ENCODE results near the gene UNKL. TPM values are rescaled to one million over a fixed set of nuclear protein-coding genes. Genes with fewer than 3 reads are reported as not detected.

Gene UNKL
- total RNA-seq, result 6.6 TPM
- 10 to 100 TPM in 1 of 8 donors, 1 to 10 TPM in 7; 6.6 to 12.9 (median 8.2) TPM for polyA plus RNA-seq (ENCODE audit: insufficient read depth in 1 of 8, insufficient read length in 8 of 8, low replicate concordance in 1 of 8)
- long read RNA-seq, donor 1, result 0 reads
- long read RNA-seq, donor 2, partial matches to known transcripts, result 22 of 22 reads
- long read RNA-seq, donor 2, other reads (novel, unspliced or antisense), result 0 of 22 reads
- long read RNA-seq, donor 3, partial matches to known transcripts, result 0 of 2 reads
- long read RNA-seq, donor 3, other reads (novel, unspliced or antisense), result 0 of 2 reads
- long read RNA-seq, donor 4, partial matches to known transcripts, result 61 of 61 reads
- long read RNA-seq, donor 4, other reads (novel, unspliced or antisense), result 0 of 61 reads
- long read RNA-seq, donor 5, result 0 reads
- long read RNA-seq, donor 6, partial matches to known transcripts, result 147 of 148 reads
- long read RNA-seq, donor 6, other reads (novel, unspliced or antisense), result 0 of 148 reads
- long read RNA-seq, donor 7, result 0 reads
- long read RNA-seq, donor 8, result 0 reads
- long read RNA-seq, donor 9, result 0 reads
- long read RNA-seq, donor 10, partial matches to known transcripts, result 222 of 222 reads
- long read RNA-seq, donor 10, other reads (novel, unspliced or antisense), result 0 of 222 reads
- long read RNA-seq, donor 11, partial matches to known transcripts, result 0 of 1 reads
- long read RNA-seq, donor 11, other reads (novel, unspliced or antisense), result 0 of 1 reads

GRCh38 chr16:1414532-1415260 is at the start of gene UNKL:
TSS of gene UNKL (minus strand) at chr16:1414704. CDS start at chr16:1414691, 13 bp downstream.
- 1% methylated on average over 34 of the region's 72 CpGs for WGBS (ENCODE audit: insufficient coverage)
- H3K27me3 ChIP-seq (ENCODE audit: control insufficient read depth, insufficient read depth, low read length), result no peaks in the 10 kb centered on the region
- peak; percentile 75 for DNase-seq

GRCh38 chr16:1461146-1461545 is 46.6 kb upstream of the UNKL start:
- H3K4me1 ChIP-seq (ENCODE audit: control insufficient read depth, insufficient read depth, low read length), result peaks cover 2% of the 10 kb centered on the region
- no peak overlapping the region for H3K27ac ChIP-seq (ENCODE audit: low read length)
- H3K36me3 ChIP-seq (ENCODE audit: control insufficient read depth, insufficient read depth, low read length), result peaks cover 41% of the 10 kb centered on the region
- H3K27me3 ChIP-seq (ENCODE audit: control insufficient read depth, insufficient read depth, low read length), result no peaks in the 10 kb centered on the region
- no peak for DNase-seq
- no peak overlapping the region for H3K4me3 ChIP-seq (ENCODE audit: low read length)
- 61% methylated on average over 14 of the region's 24 CpGs for WGBS (ENCODE audit: insufficient coverage)
- H3K9me3 ChIP-seq (replicated peaks; ENCODE audit: control insufficient read depth, low read depth, low read length), result no peaks in the 10 kb centered on the region

More at GRCh38 chr16:1414532-1415260, at the start of gene UNKL:
- Histone ChIP-seq H3K27ac (ENCODE audit: low read length) (peak within 1 kb of the TSS; percentile 54), H3K36me3 (ENCODE audit: control insufficient read depth, insufficient read depth, low read length) (peaks cover 11% of the 10 kb centered on the region), H3K4me3 (ENCODE audit: low read length) (peak within 1 kb of the TSS; percentile 60), H3K9me3 (replicated peaks; ENCODE audit: control insufficient read depth, low read depth, low read length) (no peaks in the 10 kb centered on the region), H3K4me1 (ENCODE audit: control insufficient read depth, insufficient read depth, low read length) (peaks cover 17% of the 10 kb centered on the region)

DNA sequence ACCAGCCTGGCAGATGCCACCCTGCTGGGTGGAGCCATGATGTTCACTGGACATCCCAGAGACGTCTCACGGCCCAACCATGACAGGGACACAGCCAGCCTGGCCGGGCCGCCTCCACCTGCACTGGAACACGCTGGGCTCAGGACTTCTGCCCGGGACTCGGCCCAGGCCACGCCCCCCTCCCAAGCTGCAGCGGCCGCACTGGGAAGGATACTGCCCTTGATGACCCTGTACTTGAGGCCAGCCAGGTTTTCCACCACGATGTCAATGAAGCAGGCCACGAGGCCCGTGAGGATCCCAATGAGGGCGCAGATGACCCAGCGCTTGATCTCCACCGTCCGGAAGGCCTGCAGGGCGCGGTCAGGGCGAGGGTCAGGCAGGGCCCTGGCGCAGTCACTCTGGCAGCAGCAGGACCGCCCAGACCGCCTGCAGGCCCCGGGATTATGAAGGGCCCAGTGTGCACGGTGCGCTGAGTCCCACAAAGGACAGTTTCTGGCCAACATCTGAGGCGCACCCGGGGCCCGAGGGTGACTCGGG is 46.2 kb upstream of the UNKL start:
- H3K27me3 ChIP-seq (ENCODE audit: control insufficient read depth, insufficient read depth, low read length), result no peaks in the 10 kb centered on the region
- H3K36me3 ChIP-seq (ENCODE audit: control insufficient read depth, insufficient read depth, low read length), result peaks cover 46% of the 10 kb centered on the region
- DNase-seq, result no peak
- 80% methylated on average over 30 of the region's 30 CpGs for WGBS (ENCODE audit: insufficient coverage)
- H3K4me1 ChIP-seq (ENCODE audit: control insufficient read depth, insufficient read depth, low read length), result peaks cover 2% of the 10 kb centered on the region
- H3K4me3 ChIP-seq (ENCODE audit: low read length), result no peak overlapping the region
- no peak overlapping the region for H3K27ac ChIP-seq (ENCODE audit: low read length)
- H3K9me3 ChIP-seq (replicated peaks; ENCODE audit: control insufficient read depth, low read depth, low read length), result no peaks in the 10 kb centered on the region

- peaks cover 2% of the 10 kb centered on the region for H3K4me1 ChIP-seq (ENCODE audit: control insufficient read depth, insufficient read depth, low read length)
- no peak for DNase-seq
- H3K27me3 ChIP-seq (ENCODE audit: control insufficient read depth, insufficient read depth, low read length), result no peaks in the 10 kb centered on the region
- 70% methylated on average over 5 of the region's 10 CpGs for WGBS (ENCODE audit: insufficient coverage)
- no peak overlapping the region for H3K27ac ChIP-seq (ENCODE audit: low read length)
- H3K9me3 ChIP-seq (replicated peaks; ENCODE audit: control insufficient read depth, low read depth, low read length), result no peaks in the 10 kb centered on the region
- H3K4me3 ChIP-seq (ENCODE audit: low read length), result no peak overlapping the region
- peaks cover 53% of the 10 kb centered on the region for H3K36me3 ChIP-seq (ENCODE audit: control insufficient read depth, insufficient read depth, low read length)
These were observed 45.5 kb upstream of the UNKL start for GRCh38 chr16:1459967-1460366.

DNA sequence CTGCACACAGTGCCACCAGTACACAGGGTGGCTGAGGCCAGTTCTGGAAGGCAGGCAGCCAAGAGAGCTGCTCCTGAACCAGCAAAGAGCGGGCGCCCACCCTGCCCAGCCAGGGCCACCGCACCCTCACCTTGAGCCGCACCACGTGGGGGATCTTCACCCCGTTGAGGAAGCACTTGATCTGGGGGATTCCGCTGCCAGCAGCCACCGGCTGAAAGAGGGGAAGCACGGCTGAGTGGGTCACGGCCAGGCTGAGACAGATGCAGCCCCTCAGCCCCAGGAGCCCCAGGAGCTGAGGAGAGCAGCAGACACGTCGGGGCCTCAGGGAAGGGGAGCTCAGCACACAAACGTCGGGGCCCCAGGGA is 44.5 kb upstream of the UNKL start:
- peaks cover 2% of the 10 kb centered on the region for H3K4me1 ChIP-seq (ENCODE audit: control insufficient read depth, insufficient read depth, low read length)
- DNase-seq, result no peak
- 62% methylated on average over 14 of the region's 14 CpGs for WGBS (ENCODE audit: insufficient coverage)
- no peak overlapping the region for H3K27ac ChIP-seq (ENCODE audit: low read length)
- H3K9me3 ChIP-seq (replicated peaks; ENCODE audit: control insufficient read depth, low read depth, low read length), result no peaks in the 10 kb centered on the region
- no peak overlapping the region for H3K4me3 ChIP-seq (ENCODE audit: low read length)
- peaks cover 60% of the 10 kb centered on the region for H3K36me3 ChIP-seq (ENCODE audit: control insufficient read depth, insufficient read depth, low read length)
- no peaks in the 10 kb centered on the region for H3K27me3 ChIP-seq (ENCODE audit: control insufficient read depth, insufficient read depth, low read length)

DNA sequence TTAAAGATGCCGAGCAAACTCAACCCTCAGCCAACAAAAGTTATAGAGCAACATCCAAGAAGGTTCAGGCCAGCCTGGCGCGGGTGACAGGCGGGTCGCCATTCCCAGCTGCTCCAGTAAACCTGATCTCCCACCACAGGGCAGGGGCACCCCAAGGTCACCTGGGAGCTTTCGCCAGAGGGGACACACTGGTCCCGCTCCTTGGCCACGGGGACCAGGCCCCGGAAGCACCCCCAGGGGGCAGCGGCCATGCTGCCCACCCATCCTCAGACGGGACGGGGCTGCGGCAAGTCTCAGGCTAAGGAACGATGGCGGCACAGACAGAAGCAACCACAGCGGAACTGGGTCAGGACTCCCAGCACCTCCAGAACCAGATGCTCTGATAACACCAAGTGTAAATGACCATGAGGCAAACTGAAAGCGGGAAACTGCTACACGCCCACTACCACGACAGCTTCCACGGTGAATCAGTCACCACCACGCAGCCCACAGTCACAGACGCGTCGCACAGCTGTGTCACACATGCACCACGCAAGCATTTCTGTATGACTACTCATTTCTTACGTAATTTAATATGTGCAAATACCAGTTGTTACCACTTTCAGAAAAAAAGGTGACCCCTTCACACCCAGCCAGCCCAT is 44.0 kb upstream of the UNKL start:
- Histone ChIP-seq H3K4me1 (ENCODE audit: control insufficient read depth, insufficient read depth, low read length) (peaks cover 2% of the 10 kb centered on the region), H3K36me3 (ENCODE audit: control insufficient read depth, insufficient read depth, low read length) (peaks cover 65% of the 10 kb centered on the region), H3K27ac (ENCODE audit: low read length) (peak overlapping the region; percentile 29), H3K27me3 (ENCODE audit: control insufficient read depth, insufficient read depth, low read length) (no peaks in the 10 kb centered on the region), H3K9me3 (replicated peaks; ENCODE audit: control insufficient read depth, low read depth, low read length) (no peaks in the 10 kb centered on the region), H3K4me3 (ENCODE audit: low read length) (no peak overlapping the region)
- 95% methylated on average over 18 of the region's 26 CpGs for WGBS (ENCODE audit: insufficient coverage)
- no peak for DNase-seq

DNA sequence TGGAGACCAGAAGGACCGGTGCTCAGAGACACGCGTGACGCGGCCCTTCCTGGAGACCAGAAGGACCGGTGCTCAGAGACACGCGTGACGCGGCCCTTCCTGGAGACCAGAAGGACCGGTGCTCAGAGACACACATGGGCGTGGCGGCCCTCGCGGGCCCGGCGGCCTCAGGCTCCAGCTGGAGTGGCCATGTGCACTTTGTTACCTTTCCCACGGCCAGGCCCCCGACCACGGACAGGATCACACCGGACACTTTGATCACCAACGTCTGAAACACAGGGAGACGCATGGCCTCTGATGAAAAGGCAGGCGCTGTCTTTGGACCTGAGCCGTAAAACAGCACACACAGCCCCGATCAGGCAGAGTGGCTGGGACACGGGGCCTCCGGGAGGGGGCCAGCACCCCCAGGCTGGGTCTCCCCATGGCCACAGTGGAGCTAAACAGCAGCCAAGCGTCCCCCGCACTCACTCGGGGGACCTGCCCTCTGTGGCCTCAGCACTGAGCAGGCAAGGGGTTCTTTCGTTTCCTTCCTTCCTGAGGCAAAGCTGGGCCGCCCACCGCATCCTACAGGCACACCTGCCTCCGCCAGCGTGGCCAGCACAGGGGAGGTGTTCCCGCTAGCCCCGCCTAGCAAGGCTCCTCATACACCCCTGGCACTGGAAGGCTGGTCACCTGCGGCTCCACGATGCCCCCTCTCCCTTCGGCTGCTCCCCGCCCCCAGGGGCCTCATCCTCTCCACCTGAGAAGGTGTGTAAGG is 43.2 kb upstream of the UNKL start:
- Histone ChIP-seq H3K4me3 (ENCODE audit: low read length) (no peak overlapping the region), H3K27me3 (ENCODE audit: control insufficient read depth, insufficient read depth, low read length) (no peaks in the 10 kb centered on the region), H3K4me1 (ENCODE audit: control insufficient read depth, insufficient read depth, low read length) (peaks cover 2% of the 10 kb centered on the region), H3K27ac (ENCODE audit: low read length) (no peak overlapping the region), H3K36me3 (ENCODE audit: control insufficient read depth, insufficient read depth, low read length) (peaks cover 66% of the 10 kb centered on the region), H3K9me3 (replicated peaks; ENCODE audit: control insufficient read depth, low read depth, low read length) (no peaks in the 10 kb centered on the region)
- 86% methylated on average over 36 of the region's 42 CpGs for WGBS (ENCODE audit: insufficient coverage)
- no peak for DNase-seq

DNA sequence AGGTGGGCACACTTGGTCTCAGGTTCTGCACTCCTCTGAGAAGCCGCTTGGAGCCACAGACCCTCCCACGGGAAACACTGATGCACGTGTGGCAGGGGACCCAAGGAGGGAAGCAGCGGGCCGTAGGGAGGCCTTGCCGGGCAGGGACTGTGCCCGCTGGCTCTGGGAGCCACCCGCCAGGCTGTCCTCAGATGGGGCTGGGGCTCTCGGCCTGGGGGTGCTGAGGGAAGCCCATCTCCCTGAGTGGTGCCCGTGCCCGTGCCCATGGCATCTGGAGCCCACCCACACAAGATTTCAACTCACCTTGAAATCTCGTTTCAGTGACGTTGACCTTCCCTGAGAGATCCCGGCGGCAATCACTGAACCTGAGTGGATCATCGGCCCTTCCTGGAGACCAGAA is 42.4 kb upstream of the UNKL start:
- peaks cover 71% of the 10 kb centered on the region for H3K36me3 ChIP-seq (ENCODE audit: control insufficient read depth, insufficient read depth, low read length)

More for the DNA sequence above, 42.4 kb upstream of the UNKL start:
- DNase-seq, result no peak
- 87% methylated on average over 15 of the region's 16 CpGs for WGBS (ENCODE audit: insufficient coverage)
- no peak overlapping the region for H3K27ac ChIP-seq (ENCODE audit: low read length)
- peaks cover 2% of the 10 kb centered on the region for H3K4me1 ChIP-seq (ENCODE audit: control insufficient read depth, insufficient read depth, low read length)
- no peaks in the 10 kb centered on the region for H3K9me3 ChIP-seq (replicated peaks; ENCODE audit: control insufficient read depth, low read depth, low read length)
- no peaks in the 10 kb centered on the region for H3K27me3 ChIP-seq (ENCODE audit: control insufficient read depth, insufficient read depth, low read length)
- H3K4me3 ChIP-seq (ENCODE audit: low read length), result no peak overlapping the region

Data from muscle of leg (tissue), 16 donors.